Fibroblast of skin of right biceps (primary cell): ENCODE measurements around the gene ASB10.
A peak's percentile ranks its signal among the peaks of the same experiment; 100 is the strongest.

Experiments used
- DNase-seq: peaks from one replicate; pipeline ENCODE4 v3.0.0-alpha.2; 2013

ASB10 gene

DNA sequence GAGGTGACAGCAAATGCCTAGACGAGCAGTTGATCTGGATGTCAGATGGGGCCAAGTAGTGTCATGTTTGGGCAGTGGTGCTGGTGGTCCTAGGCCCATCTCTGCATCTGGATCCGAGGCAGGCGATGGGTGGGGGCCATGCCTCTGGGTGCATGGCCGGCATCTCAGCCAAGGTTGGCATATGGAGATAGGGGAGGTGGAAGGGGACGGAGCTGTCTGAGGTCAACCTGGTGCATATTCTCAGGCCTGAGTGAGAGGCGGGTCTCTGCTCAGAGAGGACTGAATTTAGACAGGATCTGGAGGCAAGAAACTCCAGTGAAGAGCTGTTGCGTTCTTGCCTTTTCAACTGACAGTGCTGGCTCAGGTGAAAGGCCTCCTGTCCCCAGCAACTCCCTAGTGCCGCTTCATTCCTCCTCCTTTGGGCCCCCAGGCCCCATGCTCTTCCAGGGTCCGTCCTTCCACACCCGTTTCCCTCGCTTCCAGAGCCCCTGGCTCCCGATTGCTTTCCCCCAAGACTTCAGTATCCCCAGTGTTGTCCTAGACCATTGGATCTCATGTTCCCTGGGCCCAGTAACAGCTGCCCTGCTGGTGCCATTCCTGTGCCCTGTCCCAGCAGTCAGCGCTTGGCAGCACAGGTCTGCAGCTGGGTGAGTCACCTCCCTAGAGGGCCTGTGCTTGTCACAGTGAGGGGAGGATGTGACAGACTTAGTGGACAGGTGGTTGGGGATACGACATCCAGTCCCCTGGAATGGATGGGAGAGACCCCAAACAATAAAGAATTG lies 52.1 kb downstream of the ASB10 start:
- no peak for DNase-seq

DNA sequence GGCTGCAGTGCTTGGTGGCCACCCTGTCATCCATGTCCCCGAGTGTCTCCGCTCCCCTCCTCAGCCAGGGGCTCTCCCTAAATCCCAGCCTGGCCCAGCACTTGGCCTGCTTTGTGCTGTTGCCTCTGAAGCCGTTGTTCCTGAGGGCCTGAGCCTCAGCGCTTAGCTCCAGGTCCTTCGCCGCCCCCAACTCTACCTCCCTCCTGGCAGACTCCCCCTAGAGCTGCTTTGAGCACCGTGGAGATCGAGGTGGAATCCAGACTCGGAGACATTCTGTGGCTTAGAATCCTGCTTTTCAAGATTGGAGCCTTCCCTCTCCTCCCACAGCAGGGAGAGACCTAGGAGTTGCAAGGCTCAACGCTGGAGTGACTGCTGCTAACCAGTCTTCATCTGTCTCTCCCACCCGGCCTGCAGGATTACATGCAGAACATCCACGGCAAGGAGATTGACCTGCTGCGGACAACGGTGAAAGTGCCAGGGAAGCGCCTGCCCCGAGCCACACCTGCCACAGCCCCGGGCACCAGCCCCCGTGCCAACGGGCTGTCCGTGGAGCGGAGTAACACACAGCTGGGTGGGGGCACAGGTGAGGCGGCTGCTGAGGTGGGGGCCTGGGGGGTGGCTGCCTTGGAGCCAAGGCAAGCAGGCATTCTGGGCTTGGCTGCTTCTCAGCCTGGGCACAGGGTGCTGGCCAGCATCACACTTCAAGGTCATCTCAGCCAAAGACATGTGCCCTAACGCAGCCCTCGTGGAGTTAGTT lies 52.9 kb downstream of the ASB10 start:
- no peak for DNase-seq

DNA sequence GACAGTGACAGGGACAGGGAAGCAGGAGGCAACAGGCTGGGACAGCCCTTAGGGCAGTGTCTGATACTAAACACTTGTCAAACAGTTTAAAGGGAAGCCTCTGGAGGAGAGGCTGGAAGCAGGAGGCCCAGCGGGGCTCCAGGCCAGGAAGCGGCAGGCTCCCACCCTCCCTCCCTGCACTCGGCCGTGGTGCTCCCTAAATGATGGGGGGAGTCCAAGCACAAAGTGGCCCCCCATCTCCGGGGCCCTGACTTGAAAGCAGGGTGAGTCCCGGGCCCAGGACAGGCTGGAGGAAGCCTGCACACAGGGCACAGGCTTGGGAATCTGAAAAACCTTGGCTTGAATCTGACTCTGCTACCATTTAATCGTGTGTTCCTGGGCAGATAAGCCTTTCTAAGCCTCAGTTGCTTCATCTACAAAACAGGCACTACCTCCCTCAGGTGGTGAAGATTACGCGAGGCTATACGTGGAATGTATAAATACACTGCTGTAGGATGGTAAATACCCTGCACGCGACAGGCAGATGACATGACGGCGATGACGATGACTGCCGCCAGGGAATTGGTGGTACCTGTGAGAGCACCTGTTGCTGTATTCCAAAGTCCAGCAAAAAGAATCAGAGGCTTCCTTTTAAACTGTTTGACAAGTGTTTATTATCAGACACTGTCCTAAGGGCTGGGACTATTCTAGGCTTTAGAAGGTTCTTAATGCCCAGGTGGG lies 53.6 kb downstream of the ASB10 start:
- no peak for DNase-seq

DNA sequence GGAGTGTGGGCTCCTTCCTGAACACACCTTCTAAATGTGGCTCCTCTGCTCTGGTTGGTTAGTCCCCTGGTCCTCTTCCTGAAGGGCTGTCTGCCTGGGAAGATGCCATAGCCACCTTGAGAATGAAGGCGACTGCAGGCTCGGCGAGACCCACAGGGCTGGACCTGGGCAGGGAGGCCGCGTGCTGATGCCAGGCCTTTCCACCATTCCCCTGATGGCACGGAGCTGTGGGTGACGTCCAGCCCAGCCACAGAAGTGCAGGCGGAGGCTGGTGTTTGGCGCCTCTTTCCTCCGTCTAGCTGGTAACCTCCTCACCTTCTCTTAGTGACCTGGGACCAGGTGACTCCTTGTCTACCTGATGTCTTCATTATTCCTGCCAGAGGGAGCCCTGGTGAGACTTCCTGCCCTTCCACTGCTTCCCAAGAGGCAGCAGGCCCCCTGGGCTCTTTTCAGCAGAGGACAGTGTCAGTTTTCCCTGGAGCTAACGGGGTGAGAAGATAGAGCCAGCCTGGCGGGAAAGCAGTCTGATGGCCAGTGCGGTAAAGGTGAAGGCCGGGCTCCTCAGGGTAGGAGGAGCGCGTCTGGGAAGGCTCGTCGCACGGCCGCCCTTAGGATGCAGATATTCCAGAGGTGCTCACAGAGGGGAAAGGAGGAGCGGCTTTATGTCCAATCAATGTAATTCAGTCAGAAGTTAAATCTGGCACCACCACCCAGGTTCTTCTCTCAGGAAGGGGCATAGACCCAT lies 54.4 kb downstream of the ASB10 start:
- no peak for DNase-seq

DNA sequence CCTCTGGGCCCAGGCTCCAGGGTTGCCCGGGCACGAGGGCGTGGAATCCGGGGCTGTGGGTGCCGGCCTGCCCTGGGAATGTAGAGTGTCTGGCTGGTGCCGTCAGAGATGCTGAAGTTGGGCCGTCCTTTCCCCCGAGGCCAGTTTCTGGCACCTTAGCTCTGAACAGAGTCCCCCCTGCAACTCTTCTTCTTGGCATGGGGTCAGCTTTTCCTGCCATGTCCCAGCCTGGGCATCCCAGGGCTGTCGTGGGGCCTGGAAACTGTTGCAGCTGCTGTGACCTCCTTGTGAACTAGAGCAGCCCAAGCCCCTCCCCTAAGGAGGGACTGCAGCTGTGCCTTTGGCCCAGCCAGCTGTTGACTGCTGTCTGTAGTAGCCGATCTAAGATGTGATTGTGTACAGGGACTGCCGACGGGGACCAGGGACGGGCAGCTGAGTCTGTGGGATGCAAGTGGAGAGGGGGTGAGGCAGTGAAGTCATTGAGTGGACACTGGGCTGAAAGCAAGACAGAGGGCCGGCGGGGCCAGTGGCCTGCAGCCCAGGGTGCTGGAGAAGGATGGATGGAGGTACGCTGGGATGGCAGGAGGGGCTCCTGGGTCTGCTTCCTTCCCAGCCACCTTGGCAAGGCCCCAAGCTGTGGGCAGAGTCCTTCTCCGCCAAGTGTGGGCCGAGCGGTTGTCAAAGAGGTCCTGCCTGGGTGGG lies 55.3 kb downstream of the ASB10 start:
- no peak for DNase-seq

DNA sequence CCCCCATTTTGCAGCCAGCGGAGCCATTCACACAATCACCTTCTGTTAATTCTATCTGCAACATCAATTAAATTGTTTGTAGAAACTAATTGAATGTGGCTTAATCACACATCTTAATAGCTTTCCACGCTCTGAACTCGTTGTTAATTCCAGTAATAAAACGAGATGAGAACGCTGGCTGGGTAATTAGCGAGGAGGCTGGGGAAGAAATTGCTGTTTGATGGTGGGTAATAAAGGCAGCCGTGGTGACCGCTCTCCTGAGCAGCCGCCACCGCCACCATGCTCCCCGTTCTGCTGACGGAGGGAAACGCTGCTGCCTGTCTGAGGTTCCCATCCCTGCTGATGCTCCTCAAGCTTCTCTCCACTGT lies 55.8 kb downstream of the ASB10 start:
- no peak for DNase-seq

DNA sequence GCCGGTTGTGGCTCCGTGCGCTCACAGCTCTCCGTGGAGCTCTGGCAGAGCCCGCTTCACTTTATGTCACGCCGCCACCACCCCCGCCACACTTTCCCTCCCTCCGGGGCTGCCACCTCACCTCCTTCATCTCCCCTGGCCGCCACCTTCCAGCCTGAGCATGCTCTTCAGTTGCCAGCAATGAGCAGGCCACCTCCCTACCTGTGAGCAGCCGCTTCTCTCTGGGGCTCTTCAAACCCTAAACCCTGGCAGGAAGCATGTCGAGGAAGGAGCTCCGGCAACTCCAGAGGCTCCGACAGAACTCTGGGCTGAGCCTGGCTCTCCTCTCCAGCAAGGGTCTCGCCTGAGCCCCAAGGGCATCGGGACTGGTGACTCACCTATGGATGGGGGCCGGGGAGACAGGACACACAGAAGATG lies 56.3 kb downstream of the ASB10 start:
- no peak for DNase-seq

DNA sequence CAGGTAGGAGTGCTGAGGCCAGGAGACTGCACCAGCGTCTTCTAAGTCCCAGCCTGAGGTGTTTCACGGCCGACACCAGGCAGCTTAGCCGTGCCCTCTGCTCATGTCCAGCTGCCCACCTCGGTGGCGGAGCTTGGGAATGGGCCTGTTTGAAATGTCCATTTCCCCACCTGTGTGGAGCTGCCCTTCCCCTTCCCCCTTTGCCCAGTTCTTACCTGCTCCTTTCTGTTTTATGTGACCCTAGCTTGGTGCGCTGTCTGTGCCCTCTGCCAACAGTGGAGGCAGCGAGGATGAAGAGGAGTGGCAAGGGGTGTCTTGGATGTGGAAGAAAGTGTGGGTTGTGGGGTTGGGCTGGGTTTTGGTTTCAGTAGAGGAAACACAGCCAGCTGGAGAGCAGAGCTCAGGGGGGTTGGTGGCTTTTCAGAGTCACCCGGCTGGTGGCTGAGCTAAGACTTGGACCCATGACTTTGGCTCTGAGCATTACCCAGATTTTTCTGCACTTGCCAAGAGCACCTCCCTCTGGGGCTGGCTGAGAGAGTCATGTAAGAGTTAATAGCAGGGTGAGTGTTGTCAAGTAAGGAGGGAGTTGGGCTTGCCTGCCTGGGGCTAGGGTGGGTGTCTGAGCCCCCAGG lies 57.0 kb downstream of the ASB10 start:
- DNase-seq, result no peak

DNA sequence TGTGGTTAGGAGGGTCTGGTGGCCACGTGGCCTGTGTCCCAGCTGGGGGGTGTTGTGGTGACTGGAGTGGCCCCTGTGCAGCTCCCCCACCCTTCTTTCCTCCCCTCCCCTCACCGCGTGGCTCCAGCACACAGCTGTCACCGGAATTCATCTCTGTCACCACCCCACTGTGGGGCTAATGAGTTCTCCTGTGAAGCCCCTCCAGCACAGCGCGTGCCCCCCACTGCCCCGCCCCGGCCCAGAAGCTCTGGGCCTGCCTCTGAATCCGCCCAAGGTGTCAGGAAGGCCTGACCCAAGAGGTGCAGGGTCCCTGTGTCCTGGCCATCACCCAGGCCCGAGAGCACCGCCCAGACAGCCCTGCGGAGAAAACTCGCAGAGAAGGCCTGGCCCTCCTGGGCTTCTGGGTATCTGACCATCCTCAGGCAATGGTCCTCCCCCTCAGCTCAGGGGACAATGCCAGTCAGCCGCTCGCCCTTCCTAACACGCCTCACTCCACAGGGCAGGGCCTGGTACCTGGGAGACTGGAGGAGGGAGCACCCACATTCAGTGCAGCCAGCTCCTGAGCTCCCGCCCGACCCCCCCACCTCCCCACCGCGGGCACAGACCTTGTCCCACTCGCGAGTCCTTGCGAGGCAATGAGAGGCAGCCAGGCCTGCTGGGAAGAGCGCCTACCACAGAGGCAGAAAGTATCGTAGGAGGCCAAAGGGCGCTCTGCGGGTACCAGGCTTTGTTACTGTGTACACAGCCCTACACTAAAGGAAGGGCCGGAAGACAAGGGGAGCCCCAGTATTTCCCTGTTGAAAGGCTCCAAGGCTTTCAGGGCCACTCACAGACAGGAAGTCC lies 57.7 kb downstream of the ASB10 start:
- no peak for DNase-seq

DNA sequence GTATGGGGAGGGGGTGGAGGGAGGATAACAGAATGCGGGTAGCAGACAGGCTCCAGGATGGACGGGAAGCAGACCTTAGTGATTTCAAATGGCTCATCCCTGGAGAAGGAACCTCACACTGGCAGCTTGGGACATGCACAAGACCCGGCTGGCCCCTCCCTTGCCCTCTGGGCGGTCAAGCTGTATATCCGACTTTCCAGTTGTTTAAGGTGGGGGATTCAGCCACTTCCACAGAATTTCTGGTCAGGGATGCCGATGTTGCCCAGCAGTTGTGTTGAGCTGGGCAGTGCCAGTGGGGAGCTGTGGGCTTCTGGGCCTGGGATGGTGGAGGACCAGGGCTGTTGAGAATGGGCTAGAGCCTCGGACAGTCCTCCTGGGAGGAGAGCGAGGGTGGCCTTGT lies 58.3 kb downstream of the ASB10 start:
- no peak for DNase-seq

DNA sequence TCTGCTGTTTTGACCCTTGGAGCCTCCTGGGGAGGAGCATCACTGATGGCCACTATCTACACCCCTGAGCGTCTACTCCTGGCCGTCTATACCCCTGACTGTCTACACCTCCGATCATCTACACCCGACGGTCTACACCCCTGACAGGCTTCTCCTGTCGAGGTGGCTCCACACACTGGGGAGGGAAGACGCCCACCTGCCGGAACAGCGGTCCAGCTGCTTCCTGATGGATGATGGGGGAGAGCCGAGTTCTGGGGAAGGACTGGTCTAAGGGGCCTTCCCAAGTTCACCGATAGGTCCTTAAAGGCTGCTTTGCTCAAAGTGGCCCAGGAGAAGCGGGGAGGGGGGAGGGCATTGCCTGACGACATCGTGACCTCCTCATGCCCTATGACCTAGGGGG lies 58.9 kb downstream of the ASB10 start:
- no peak for DNase-seq

DNA sequence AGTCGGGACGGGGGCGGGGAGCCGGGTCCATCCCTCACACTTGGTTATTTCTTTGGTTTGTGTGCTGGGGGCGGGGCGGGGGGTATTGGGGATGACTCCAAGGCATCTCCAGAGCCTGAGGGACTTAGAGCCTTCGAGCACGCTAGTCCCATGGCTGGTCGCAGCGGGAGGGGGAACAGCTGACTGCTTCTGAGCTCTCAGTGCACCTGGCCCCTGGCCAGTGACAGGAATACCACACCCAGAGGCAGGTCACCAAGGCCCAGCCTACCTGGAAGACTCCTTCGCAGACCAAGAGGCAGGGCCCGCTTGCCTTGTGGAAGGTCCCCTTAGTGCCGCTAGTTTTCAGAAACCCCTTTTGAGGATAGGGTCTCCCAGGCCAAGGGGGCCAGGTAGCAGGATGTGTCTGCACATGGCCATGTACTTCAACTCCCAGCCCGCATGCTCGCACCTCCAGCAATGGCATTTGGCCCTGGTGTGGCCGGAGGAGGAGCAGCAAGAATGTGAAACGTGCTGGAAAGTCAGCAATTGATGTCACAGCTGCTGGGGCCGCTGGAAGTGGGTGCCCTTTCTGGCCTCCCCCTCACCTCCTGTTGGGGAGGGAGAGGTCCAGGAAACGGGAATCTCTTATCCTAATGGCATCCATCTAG lies 60.4 kb downstream of the ASB10 start:
- DNase-seq, result no peak

DNA sequence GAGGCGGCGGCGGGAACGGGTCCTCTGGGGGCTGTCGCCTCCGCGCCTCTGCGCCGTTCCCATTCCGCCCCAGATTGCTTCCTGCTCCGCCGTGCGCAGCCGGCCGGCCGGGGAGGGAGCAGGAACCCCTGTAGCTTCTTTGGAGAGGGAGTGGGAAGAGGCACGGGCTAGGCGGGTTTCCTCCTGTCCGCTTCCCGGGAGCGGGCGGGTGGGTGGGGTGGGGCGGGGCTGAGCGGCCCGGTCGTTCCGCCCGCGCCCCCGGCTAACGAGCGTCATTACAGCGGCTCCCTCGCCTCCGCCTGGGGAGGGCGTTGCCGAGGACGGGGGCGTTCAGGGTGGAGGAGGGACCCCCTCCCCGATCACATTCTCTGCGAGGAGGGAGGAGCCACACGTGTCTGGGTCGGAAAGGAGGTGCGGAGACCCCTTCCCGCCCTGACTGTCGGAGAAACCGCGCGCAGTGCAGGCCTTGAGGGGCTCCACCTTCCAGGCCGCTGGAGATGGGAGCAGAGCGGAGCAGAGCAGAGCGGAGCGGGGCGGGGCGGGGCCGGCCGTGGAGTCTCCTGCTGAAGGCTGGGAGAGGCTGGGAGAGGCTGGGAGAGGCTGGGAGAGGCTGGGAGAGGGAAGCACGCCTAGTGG lies 61.1 kb downstream of the ASB10 start:
- DNase-seq, result peak; percentile 26
